ENCODE measurements around the gene ZFX. TPM values are rescaled to one million over a fixed set of nuclear protein-coding genes. Genes with fewer than 3 reads are reported as not detected.

The ZFX gene
- total and polyA plus RNA-seq, 4 donors, result 7.5 to 72.4 (median 32.5) TPM

- Histone ChIP-seq H3K36me3 (ENCODE audit: control insufficient read depth in 4 of 4, insufficient read depth in 4 of 4, low read length in 4 of 4) (no peaks in the 10 kb centered on the region), H3K27me3 (ENCODE audit: control insufficient read depth in 3 of 3, insufficient read depth in 3 of 3, low read length in 2 of 3) (peaks cover 0 to 14% (median 8%) of the 10 kb centered on the region in 3 donors), H3K4me1 (ENCODE audit: control insufficient read depth in 5 of 5, insufficient read depth in 5 of 5, low read length in 5 of 5) (peaks cover 0 to 6% (median 0%) of the 10 kb centered on the region in 5 donors), H3K4me3 (no peak overlapping the region), H3K9ac (ENCODE audit: insufficient read depth in 1 of 2, low read length in 2 of 2) (no peak overlapping the region), H3K27ac (ENCODE audit: low read depth in 1 of 2, low read length in 1 of 2) (no peak overlapping the region), H3K9me3 (ENCODE audit: control insufficient read depth in 4 of 4, insufficient read depth in 3 of 4, low read length in 3 of 4) (no peaks in the 10 kb centered on the region)
- TF ChIP-seq CTCF (IDR thresholded peaks at IDR 0.05; ENCODE audit: control extremely low read depth, extremely low read depth), result no peak
- WGBS, 2 donors, result 52 to 75% methylated on average over 2 of the region's 2 CpGs
- no peak for DNase-seq
- no peak for ATAC-seq (ENCODE audit: insufficient read depth, low FRiP score)
These were observed 36.3 kb upstream of the ZFX start for GRCh38 chrX:24113181-24113580.

GRCh38 chrX:24117258-24117657 lies 32.3 kb upstream of the ZFX start:
- DNase-seq, result peak; percentile 62 to 94 (median 78)
- H3K36me3 ChIP-seq (ENCODE audit: control insufficient read depth in 4 of 4, insufficient read depth in 4 of 4, low read length in 4 of 4), result no peaks in the 10 kb centered on the region
- no peak for ATAC-seq (ENCODE audit: insufficient read depth, low FRiP score)
- no peak overlapping the region for H3K27ac ChIP-seq (ENCODE audit: low read depth in 1 of 2, low read length in 1 of 2)
- H3K9me3 ChIP-seq (ENCODE audit: control insufficient read depth in 4 of 4, insufficient read depth in 3 of 4, low read length in 3 of 4), result no peaks in the 10 kb centered on the region
- peak overlapping the region in 1 of 2 donors; percentile 40 for H3K9ac ChIP-seq (ENCODE audit: insufficient read depth in 1 of 2, low read length in 2 of 2)
- H3K4me1 ChIP-seq (ENCODE audit: control insufficient read depth in 5 of 5, insufficient read depth in 5 of 5, low read length in 5 of 5), result peaks cover 0 to 6% (median 0%) of the 10 kb centered on the region in 5 donors
- H3K4me3 ChIP-seq, result no peak overlapping the region
- 51 to 71% methylated on average over 3 of the region's 3 CpGs for WGBS, 2 donors
- peaks cover 0 to 13% (median 10%) of the 10 kb centered on the region in 3 donors for H3K27me3 ChIP-seq (ENCODE audit: control insufficient read depth in 3 of 3, insufficient read depth in 3 of 3, low read length in 2 of 3)
- no peak for TF ChIP-seq CTCF (IDR thresholded peaks at IDR 0.05; ENCODE audit: control extremely low read depth, extremely low read depth)

- peaks cover 0 to 21% (median 17%) of the 10 kb centered on the region in 3 donors for H3K27me3 ChIP-seq (ENCODE audit: control insufficient read depth in 3 of 3, insufficient read depth in 3 of 3, low read length in 2 of 3)
- H3K27ac ChIP-seq (ENCODE audit: low read depth in 1 of 2, low read length in 1 of 2), result no peak overlapping the region
- no peak for TF ChIP-seq CTCF (IDR thresholded peaks at IDR 0.05; ENCODE audit: control extremely low read depth, extremely low read depth)
- no peak overlapping the region for H3K4me3 ChIP-seq
- no peaks in the 10 kb centered on the region for H3K9me3 ChIP-seq (ENCODE audit: control insufficient read depth in 4 of 4, insufficient read depth in 3 of 4, low read length in 3 of 4)
- peaks cover 0 to 17% (median 0%) of the 10 kb centered on the region in 5 donors for H3K4me1 ChIP-seq (ENCODE audit: control insufficient read depth in 5 of 5, insufficient read depth in 5 of 5, low read length in 5 of 5)
- WGBS, 2 donors, result 52 to 69% methylated on average over 4 of the region's 4 CpGs
- DNase-seq (peak in 2 of 3 donors; percentile 58 to 72), ATAC-seq (ENCODE audit: insufficient read depth, low FRiP score) (no peak)
- H3K9ac ChIP-seq (ENCODE audit: insufficient read depth in 1 of 2, low read length in 2 of 2), result no peak overlapping the region
- no peaks in the 10 kb centered on the region for H3K36me3 ChIP-seq (ENCODE audit: control insufficient read depth in 4 of 4, insufficient read depth in 4 of 4, low read length in 4 of 4)
These were observed 25.2 kb upstream of the ZFX start for GRCh38 chrX:24124244-24124799.
